HG03108 (cell line): ENCODE data around the gene CEL.
"Not testable (repeated sequence)": the region's sequence is repeated elsewhere in the genome, so short reads cannot be mapped to it uniquely, and the experiment has no call there.

ENCODE experiments used
- ATAC-seq: cut with Tn5 transposase; IDR thresholded peaks from one replicate; pipeline ENCODE4 v1.9.1; 2021; ENCODE audit warnings: moderate library complexity; ENCODE audit not compliant: unreplicated experiment

Gene CEL

DNA sequence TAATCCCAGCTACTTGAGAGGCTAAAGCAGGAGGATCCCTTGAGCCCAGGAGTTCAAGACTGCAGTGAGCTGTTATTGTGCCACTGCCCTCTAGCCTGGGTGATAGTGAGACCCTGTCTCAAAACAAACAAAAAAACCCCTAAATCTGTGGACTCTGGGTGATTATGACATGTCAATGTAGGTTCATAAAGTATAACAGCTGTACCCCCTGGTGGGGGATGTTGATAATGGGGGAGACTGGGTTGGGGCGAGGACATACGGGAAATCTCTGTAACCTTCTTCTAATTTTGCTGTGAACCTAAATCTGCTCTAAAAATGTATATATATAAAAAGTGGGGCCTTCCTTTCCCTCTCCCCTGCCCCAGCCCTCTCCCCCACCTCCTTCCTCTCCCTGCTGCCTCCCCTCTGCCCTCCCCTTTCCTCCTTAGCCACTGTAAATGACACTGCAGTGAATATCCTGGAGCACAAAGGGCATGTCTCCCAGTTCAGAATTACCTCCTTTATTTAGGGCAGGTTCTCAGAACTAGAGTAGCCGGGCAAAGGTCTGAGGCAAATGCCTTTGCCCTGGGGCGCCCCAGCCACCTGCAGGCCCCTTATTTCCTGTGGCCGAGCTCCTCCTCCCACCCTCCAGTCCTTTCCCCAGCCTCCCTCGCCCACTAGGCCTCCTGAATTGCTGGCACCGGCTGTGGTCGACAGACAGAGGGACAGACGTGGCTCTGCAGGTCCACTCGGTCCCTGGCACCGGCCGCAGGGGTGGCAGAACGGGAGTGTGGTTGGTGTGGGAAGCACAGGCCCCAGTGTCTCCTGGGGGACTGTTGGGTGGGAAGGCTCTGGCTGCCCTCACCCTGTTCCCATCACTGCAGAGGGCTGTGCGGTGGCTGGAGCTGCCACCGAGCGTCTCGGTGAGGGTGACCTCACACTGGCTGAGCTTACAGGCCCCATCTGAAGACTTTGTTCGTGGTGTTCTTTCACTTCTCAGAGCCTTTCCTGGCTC lies 19.3 kb downstream of the CEL start:
- not testable (repeated sequence) for ATAC-seq

DNA sequence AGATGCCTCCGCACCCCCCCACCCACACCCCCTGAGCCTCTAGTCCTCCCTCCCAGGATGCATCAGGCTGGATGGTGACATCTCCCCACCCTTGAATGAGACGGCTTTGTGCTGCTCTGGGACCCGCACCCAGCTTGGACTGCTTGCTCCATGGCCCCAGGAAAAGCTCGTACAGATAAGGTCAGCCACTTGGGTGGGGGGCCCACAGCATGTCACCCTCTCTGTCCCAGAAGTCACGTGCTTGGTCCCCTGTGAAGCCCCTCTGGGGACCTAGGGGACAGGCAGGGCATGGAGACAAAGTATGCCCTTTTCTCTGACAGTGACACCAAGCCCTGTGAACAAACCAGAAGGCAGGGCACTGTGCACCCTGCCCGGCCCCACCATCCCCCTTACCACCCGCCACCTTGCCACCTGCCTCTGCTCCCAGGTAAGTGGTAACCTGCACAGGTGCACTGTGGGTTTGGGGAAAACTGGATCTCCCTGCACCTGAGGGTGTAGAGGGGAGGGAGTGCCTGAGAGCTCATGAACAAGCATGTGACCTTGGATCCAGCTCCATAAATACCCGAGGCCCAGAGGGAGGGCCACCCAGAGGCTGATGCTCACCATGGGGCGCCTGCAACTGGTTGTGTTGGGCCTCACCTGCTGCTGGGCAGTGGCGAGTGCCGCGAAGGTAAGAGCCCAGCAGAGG lies 20.3 kb downstream of the CEL start:
- not testable (repeated sequence) for ATAC-seq

DNA sequence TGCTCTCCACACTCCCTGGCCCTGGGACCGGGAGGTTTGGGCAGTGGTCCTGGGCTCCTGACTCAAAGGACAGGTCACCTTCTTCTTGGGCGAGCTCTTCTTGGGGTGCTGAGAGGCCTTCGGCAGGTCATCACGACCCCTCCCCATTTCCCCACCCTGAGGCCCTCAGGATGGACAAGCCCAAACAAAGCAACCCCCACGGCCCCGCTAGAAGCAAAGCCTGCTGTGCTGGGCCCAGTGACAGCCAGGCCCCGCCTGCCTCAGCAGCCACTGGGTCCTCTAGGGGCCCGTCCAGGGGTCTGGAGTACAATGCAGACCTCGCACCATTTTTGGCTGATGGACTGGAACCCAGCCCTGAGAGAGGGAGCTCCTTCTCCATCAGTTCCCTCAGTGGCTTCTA lies 21.9 kb downstream of the CEL start:
- ATAC-seq: not testable (repeated sequence)

DNA sequence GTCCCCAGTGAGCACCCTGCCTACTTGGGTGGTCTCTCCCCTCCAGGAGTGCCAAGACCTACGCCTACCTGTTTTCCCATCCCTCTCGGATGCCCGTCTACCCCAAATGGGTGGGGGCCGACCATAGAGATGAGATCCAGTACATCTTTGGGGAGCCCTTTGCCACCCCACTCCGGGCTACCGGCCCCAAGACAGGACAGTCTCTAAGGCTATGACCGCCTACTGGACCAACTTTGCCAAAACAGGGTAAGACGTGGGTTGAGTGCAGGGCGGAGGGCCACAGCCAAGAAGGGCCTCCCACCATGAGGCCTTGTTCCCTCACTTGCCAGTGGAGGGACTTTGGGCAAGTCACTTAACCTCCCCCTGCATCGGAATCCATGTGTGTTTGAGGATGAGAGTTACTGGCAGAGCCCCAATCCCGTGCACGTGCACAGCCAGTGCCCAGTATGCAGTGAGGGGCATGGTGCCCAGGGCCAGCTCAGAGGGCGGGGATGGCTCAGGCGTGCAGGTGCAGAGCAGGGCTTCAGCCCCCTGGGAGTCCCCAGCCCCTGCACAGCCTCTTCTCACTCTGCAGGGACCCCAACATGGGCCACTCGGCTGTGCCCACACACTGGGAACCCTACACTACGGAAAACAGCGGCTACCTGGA lies 24.6 kb downstream of the CEL start:
- ATAC-seq: not testable (repeated sequence)

DNA sequence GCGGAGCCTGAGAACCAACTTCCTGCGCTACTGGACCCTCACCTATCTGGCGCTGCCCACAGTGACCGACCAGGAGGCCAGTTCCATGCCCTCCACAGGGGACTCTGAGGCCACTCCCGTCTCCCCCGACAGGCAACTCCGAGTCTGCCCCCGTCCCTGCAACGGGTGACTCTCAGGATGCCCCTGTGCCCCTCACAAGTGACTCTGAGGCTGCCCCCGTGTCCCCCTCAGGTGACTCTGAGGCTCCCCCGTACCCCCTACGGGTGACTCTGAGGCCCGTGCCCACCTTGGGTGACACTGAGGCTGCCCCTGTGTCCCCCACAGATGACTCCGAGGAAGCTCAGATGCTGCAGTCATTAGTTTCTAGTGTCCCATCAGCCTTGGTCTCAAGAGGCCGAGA lies 25.1 kb downstream of the CEL start:
- ATAC-seq: no peak

DNA sequence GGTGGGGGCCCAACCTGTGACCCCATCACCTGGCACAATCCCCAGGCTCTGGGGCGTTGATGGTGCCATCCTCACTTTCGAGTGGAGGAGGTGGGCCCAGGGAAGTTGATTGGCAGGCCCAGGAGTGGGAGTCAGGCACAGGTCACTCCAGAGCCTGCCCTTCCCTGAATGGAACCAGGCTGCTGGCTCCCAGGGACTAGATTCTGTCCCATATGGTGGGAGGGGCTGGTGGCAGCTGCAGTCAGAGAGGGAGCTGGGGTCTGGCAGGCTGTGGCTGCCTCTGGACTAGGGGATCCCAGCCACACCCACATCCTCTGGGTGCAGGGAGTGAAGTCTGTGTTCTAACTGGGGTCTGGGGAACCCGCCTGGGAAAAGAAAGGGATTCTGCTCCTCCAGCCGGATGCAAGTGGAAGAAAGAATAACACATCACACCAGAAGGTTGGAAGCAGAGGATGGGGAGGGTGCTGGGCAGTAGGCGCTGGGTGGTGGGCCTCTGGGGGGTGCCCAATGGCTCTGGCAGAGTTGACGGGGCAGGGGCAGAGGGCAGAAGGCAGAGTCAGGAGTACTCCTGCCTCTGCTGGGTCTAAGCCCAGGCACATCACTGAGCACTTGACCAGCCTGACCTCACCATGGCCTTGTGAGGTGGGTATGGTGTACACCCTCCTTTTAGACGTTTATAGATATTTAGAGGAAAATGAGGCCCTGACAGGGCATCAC lies 25.8 kb downstream of the CEL start:
- ATAC-seq: no peak

DNA sequence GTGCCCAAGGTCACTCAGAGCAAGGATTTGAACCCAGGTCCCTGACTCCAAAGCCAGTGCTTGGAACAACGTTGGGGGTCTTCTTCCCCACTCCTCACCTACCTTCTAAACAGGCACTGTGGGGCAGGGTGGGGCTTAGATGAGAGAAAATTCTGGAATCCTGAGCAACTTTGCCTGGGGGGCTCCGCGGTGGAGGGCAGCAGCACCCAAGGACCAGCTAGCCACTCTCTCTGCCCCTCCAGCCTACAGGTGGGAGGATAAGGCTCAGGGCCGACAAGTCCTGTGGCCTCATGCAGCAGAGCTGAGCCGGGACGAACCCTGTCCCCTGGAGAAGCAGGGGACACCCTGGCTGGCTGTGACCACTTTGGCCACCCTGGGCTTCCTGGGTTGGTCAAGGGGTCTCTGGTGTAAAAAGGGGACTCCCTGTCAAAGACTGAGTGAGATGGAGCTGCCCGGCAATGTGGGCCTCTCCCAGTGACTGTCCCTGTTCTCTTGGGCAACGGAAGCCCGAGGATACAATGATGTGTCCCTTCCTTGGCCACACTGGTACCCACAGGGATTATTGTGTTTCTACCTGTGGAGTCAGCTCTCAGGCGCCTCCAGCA lies 26.5 kb downstream of the CEL start:
- no peak for ATAC-seq

DNA sequence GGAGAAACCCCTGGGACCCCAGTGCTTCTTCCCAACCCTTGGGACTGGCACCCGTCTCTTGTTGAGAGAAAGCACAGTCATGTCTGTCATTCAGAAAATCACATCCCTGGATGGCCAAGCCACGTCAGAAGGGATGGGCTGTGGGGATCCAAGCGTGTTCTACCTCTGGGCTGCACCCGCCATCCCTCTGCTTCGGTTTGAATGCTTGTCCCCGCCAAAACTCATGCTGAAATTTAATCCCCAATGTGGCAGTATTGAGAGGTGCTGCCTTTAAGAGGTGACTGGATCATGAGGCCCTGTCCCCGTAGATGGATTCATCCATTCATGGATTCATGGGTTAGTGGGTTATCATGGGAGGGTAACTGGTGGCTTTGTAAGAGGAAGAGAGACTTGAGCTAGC lies 27.0 kb downstream of the CEL start:
- no peak for ATAC-seq

DNA sequence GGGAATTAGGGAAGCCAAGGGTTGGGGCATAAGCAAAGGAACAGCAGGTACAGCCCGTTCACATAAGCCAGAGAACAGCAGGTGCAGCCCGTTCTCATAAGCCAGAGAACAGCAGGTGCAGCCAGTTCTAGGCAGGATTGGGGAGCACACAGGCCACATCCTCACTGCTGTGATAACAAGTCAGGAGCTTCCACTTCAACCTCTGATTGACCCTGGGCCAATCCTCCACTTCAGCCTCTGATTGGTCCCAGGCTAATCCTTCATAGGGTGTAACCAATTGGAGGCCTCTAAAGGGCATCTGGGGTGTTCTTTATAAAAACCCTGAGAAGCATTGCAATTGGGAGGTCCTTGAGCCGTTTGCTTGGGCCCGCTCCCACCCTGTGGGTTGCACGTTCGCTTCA lies 27.5 kb downstream of the CEL start:
- no peak for ATAC-seq

DNA sequence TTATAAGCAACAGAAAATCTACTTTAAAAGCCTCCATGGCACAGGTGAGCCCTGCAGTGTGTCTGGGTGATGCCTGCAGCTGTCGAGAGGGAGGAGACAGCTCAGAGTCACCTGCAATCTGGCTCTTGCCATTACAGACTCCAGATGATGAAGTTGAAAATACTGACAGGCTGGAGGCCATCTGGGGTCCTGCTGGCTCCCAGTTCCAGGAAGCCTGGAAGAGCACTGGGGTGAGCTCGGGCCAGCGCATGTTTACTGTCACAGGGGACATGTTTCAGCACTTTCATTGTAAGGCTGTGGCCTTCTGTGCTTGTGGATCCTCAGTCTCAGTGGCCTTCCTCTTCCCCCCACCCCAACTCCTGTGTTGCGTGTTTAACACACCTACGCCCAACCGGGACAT lies 28.4 kb downstream of the CEL start:
- ATAC-seq: no peak

DNA sequence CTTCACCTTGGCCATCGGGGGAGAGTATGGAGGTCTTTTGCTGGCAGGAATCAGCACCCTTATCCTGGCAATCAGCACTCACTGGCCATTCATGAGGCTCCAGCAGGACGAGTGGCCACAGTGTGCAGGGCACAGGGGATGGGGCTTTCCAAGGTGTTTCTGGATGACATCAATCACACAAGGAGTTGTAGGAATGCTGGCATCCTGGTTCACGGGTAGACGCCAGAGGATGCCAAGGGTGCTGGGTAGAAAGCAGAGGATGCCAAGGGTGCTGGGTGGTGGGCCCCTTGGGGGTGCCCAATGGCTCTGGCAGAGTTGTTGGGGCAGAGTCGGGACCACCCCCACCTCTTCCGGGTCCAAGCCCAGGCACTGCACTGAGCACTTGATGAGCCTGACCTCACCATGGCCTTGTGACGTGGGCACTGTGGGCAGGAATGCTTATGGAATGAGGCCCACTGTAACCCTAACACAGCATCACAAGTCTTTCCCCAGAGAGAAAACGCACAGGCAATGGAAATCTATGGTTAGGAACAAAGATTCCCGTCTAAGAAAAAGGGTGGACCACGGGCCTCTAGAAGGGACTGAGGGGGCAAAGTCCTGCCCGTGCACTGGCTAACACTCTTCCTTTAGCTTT lies 29.1 kb downstream of the CEL start:
- ATAC-seq: no peak

DNA sequence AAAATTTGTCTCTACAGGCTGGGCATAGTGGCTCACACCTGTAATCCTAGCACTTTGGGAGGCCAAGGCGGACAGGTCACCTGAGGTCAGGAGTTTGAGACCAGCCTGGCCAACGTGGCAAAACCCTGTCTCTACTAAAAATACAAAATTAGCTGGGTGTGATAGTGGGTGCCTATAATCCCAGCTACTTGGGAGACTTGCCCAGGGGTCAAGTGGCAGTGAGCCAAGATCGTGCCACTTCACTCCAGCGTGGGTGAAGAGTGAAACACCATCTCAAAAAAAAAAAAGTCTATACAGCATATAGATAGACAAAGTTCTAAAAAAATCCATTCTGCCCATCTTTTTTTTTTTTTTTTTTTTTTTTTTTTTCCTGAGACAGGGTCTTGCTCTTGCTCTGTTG lies 32.6 kb downstream of the CEL start:
- not testable (repeated sequence) for ATAC-seq

DNA sequence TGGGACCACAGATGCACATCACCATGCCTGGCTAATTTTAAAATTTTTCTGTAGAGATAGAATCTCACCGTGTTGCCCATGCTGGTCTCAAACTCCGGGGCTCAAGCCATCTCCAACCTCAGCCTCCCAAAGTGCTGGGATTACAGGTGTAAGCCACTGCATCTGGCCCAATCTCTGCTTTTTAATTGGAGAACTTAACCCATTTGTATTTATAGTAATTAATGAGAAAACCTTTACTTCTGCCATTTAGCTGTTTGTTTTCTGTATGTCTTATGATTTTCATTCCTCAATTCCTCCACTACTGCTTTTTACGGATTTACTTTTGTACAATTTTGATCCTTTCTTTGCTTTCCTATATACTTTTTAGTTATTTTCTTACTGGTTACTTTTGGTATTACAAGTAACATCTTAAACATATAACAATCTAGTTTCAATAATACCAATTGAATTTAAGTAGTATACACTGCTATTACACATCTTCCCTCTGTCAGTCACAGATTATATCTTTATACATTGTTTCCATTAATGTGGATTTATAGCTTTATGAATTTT lies 33.1 kb downstream of the CEL start:
- ATAC-seq: no peak

DNA sequence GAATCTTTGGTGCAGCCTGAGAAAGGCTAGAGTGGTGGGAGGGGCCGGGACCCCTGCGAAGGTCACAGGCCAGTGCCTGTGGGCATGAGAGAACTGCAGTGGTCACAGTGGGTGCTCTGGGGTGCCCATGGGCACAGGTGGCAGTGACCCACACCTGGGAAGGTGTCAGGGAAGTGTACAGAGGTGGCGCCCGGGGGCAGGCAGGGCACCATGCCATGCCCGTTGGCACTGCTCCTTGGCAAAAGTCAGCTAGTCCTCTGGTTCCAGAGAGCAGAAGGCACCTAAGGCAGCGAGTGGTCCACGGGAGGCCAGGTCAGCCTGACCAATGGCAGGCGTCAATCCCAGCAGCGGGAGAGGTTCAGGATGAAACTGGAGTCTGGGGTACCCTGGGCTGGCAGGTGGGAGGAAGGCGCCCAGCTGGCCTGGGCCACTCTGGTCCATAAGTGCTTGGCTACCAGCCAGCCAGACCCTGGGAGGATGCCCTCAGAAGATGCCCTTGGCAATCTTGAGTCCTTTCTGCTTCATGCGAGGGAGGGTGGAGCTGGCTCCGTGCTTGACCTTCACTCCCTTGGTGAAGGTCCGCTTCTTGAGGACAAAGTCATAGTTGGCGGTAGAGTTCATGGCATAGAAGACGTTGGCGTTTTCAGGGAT lies 36.4 kb downstream of the CEL start:
- no peak for ATAC-seq

DNA sequence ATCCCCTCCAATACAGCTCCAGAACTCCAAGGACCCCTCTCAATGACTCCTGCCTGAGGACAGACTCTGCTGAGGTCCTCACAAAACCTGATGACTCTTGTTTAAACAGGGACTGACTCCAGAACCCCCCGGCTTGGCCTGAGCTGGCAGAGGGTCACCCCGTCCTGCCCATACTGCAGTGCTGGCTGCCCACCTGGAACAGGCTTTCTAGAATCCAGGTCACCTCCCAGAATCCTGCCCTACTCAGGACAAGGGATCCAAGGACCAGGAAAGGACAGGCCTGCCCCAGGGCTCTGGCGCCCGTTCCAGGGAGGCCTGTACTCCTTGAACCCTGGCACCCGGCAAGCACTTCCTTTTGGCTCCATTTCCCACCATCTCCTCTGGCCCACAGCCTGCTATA lies 37.1 kb downstream of the CEL start:
- ATAC-seq: no peak

DNA sequence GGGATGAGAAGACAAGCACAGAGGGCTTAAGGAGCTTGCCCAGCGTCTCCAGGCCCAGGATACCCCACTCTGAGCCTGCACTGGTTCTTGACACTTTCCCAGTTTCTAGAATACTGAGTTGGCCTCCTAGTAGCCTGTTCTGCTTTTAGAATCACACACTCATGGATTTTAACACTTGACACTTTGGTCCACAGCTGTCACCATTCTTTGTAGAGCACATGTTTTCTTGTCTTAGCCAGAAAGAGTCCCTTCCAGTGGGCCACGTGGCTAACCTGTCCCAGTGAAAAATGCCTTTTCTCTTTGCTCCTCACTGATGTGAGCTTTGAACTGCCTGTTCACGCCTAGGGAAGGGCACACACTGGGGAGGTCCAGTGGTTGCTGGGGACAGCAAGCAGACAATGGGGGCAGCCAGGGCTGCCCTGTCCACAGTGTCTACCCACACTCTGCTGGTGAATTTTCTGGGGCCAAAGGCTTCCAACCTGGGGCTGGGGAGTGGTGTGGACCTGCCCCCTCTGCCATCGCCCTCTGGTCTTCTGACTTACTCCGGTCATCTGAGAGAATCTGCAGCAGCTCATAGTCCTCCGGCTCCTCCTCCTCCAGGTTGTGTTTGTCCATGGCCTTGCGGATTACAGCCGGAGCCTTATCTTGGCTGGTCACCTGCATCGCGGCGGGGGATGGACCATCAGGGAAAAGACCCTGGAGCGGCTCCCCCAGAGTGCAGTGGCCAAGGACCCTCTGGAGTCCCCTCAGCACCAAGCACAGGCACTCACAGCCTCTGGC lies 38.1 kb downstream of the CEL start:
- no peak for ATAC-seq

DNA sequence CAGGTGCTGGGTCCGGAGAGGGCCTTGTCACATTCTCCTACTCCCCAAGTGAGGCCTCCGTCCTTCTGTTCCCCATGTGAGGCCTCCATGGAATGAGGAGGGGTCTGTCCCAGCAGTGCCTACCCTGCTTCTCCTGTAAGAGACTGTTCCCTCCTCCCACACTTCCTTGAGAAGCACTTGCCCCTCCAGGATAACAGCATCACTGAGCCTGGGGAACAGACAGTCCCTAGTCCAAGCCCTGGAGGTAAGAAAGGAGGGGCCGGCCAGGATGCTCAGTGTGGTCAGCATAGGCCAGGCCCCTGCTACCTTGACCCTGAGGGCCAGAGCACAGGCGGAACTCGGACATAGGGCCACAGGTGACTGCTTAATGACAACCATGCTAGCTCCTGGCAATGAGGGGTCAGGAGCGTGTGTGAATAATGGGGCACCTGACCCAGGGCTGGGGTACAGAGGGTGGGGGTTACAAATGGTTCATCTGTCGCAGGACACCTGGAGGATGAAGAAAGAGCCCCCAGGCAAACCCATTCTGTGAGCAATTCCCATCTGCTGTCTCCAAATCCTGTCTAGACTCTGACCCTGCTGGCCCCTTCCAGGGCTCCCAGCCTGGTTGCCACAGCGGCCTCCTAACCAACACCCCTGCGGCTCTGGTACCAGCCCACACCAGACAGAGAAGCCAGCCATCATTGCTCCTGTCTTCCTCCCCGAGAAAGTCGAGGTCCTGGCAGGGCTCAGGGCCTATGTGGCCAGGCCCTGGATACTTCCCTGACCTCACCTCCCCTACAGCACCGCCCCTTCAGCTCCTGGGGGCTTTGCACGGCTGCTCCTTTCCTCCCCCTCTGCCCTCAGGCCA lies 39.0 kb downstream of the CEL start:
- ATAC-seq: no peak
